OCI-LY3 (cell line): Measurements from ENCODE around the gene RABEPK.

Experiments used
- CTCF ChIP-seq: fragments of 200-600, 300-600 bp; sonication (generic); IDR thresholded peaks from 2 replicates; pipeline ENCODE4 v1.5.1; 2014; ENCODE audit warnings: antibody characterized with exemption, low read length, low read depth
- EZH2phosphoT487 ChIP-seq: fragments of 200-600 bp; shearing (Covaris generic); IDR thresholded peaks from 2 replicates; pipeline ENCODE4 v1.6.1; 2018; ENCODE audit warnings: antibody characterized with exemption, mixed run types, low read depth

GRCh38 chr9:125153712-125154367, 46.5 kb upstream of the RABEPK start:
- no peak for TF ChIP-seq CTCF
- TF ChIP-seq EZH2phosphoT487 = no peak
